Activated naive CD4-positive, alpha-beta T cell treated with anti-CD3 and anti-CD28 coated beads, Interleukin-2, amount 50 U/mL, for 16 hours (primary cell): ENCODE data around the gene CACNG6.
"Not testable (repeated sequence)": the region's sequence is repeated elsewhere in the genome, so short reads cannot be mapped to it uniquely, and the experiment has no call there.

Source experiments
- DNase-seq: peaks from one replicate; pipeline ENCODE4 v3.0.0-alpha.2; 2020

CACNG6 gene, protein sequence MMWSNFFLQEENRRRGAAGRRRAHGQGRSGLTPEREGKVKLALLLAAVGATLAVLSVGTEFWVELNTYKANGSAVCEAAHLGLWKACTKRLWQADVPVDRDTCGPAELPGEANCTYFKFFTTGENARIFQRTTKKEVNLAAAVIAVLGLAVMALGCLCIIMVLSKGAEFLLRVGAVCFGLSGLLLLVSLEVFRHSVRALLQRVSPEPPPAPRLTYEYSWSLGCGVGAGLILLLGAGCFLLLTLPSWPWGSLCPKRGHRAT

DNA sequence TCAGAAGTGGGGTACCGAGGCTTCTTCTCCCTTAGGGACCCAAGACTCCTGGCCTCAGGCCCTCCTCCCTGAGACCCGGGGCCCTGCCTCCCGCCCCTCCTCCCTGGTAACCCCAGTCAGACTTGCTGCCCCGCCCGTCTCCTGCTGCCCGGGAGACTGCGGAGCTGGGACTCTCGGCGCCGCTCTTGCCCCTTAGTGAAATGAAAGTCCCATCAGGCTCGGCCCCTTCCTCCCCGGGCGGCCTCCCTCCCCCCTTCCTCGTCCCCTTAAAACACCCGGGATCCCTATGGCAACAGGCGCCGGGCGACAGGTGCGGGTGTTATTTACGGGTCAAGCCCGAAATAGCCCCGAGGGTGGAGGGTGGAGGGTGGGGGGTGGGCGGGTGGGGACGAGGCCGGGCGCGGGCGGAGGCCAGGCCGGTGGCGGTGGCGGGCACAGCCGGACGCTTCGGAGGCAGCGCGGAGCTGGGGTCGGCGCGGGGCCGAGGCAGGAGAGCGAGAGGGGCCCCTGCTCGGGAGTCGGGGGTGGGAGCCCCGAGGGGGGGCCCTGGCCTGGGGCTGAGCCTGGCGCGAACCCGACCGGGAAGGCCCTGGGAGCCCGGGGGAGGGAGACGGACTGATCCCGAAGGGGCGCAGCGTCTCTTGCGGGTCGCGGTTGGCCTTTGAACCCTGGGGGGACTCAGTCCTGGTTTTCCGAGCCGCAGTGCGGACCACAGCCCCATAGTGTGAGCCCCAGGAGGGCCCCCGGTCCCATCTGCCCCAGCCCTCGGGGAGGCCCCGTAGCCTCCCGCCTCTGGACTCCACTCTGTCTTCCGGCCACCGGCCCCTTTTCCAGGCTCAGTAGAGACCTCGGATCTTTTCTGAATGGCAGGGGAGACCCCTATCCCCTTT, at the start of gene CACNG6:
CACNG6 (plus strand) TSS at position 414 of the 890 bp plus-strand sequence. CDS start 1,241 bp downstream, outside the sequence.
- DNase-seq = no peak

DNA sequence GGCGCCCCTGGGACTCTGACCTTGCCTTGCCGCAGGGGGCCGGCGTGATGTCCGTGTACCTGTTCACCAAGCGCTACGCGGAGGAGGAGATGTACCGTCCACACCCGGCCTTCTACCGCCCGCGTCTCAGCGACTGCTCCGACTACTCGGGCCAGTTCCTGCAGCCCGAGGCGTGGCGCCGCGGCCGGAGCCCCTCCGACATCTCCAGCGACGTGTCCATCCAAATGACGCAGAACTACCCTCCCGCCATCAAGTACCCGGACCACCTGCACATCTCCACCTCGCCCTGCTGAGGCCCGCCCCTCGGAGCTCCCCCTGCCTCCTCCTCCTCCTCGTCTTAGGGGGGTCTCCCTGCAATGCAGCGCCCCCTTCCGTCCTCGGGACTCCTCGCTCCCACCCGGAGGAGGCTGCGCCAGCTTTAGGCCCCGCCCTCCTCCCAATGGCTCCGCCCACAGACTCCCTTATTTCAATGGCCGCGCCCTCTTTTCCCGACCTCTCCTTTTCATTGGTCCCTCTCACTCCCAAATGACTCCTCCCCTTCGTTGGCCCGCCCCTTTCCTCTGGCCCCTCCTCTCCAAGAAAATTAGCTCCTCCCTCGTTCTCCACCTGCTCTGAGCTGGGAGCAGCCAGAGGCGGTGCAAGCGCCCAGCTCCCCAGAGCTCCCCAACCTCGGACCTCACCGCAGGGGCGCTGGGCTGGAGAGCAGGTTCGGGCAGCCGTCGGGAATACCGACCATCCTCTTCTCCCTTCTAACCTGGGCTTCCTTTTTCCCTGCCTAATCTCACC, 49.2 kb upstream of the CACNG6 start:
- no peak for DNase-seq

DNA sequence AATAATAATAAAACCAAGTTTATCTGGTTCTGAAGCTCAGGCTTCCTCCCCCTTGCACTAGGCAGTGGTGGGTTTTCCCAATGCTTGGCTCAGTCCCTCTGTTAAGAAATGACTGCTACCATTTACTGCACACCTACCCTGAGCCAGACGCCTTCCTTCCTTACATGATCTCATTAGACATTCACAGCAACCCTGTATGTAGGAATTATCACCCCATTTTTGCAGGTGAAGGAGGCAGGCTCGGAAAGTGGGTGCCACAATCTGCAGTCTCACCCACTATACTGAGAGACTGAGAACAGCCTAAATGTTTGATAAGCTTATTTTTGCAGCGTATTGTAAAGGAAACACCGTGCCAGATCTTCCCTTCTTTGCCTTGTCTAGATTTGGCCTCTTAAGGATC, 47.0 kb upstream of the CACNG6 start:
- DNase-seq = no peak

DNA sequence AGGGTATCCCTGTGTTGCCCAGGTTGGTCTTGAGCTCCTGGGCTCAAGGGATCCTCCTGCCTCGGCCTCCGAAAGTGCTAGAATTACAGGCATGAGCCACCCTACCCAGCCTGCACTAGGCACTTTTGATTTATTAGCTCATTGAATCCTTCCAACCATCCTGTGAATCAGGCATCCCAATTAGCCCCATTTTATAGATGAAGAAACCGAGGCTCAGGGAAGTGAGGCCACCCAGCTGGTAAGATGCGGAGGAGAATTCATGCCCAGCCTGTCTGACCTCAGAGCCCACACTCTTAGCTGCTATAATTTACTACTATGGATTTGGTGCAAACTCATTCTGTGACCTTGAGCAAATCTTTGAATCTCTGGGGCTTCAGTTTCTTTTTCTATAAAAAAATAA, 46.5 kb upstream of the CACNG6 start:
- no peak for DNase-seq

DNA sequence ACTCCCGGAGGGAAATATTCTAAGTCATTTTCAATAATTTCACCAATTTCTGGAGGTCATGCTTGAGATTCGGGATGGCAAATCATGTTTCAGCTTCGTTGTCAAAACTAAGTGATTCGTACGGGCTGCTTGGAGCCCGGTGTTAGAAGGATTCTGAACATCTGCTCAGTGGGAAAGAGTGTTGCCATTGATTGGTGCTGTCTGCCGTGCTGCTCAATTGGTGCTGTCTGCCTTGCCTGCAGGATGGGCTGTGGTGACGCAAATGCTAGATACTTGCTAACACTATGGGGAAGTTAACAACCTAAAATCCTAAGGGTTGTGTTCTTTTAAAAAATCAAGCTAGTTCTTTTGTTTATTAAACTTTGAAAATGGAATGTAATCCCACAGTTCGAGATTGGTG, 46.0 kb upstream of the CACNG6 start:
- no peak for DNase-seq

DNA sequence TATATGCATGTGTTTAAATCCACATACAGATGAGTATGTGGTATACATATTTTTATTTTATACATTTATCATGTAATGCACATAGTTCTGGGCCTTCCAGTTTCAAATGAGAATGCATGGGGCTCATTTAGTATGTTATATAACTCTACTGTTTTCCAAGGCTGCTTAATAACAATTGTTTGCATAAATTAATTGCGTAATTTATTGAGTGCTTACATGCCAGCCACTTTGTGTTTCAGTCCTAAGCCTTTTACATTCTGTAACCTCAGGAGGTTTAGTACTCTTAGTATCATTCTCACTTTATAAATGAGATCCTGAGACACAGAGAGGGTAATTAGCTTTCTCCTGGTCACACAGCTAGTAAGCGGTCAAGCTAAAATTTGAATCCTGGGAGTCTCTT, 45.4 kb upstream of the CACNG6 start:
- DNase-seq = no peak

DNA sequence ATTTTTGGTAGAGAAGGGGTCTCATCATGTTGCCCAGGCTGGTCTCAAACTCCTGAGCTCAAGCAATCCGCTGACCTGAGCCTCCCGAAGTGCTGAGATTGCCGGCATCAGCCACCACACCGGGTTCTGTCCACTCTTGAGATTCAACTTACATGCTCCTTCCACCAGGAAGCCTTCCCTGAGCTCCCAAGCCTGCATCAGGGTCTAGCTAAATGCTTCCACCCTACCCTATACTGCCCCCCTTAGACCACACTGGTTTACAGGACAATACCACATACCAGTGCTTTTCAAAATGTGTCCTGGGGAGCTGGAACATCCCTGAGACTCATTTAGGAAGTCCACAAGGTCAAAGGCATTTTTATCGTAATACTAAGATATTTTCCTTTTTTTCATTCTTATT, 43.8 kb upstream of the CACNG6 start:
- no peak for DNase-seq

DNA sequence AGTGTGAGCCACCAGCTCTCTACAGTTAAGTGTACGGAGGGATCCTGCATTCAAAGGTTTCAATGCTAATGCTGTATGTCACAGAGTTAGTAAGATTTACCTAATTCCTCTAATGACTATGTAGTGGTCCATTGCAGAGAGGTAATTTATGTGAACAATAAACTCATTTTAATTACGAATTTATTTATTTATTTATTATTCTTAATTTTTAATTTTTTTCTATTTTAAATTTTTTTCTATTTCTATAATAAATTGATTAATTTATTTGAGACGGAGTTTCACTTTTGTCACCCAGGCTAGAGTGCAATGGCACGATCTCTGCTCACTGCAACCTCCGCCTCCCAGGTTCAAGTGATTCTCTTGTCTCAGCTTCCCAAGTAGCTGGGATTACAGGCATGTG, 42.8 kb upstream of the CACNG6 start:
- not testable (repeated sequence) for DNase-seq

DNA sequence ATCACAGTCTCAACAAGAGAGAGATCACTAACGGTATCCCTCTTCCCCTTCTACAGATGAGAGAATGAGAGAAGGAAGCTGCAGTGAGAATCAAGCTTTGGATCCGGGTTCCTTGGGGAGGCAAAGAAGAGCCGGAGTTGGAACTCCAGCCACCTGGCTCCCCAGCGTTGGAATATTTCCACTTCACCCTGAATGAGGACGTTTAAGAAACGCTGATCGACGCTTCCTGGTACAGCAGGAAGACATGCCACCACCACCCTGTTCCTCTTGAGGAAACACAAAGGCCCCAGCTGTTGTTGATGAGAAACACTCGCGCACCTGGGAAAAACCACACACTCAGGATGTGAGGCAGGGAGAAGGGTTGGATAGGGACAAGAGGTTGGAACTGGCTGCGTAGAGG, 40.0 kb upstream of the CACNG6 start:
- no peak for DNase-seq

DNA sequence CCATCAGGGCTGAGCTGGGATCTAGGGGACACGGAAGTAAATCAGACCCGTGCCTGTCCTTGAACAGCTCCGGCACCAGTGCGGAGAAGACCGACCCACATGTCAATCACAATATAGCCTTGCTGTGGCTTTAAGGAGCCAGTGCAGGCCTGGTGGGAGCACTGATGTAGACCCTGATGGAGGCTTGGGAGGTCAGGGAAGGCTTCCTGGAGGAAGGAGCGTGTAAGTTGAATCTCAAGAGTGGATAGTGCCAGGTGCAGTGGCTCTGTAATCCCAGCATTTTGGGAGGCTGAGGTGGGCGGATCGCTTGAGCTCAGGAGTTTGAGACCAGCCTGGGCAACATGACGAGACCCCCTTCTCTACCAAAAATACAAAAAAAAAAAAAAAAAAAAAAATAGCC, 39.5 kb upstream of the CACNG6 start:
- DNase-seq = no peak

DNA sequence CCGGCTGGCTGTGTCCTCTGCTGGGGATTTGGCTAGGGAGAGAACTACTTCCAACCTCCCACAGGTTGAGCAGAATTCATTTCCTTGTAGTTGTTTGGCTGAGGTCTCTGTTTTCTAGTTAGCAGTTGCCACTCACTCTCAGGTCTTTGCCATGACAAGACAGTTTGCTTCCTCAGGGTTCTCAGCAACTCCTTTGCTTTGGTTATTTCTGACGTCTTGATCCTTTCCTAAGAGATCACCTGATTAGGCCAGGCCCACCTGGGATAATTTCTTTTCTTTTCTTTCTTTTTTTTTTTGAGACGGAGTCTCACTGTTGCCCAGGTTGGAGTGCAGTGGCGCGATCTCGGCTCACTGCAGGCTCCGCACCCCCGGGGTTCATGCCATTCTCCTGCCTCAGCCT, 38.1 kb upstream of the CACNG6 start:
- no peak for DNase-seq

DNA sequence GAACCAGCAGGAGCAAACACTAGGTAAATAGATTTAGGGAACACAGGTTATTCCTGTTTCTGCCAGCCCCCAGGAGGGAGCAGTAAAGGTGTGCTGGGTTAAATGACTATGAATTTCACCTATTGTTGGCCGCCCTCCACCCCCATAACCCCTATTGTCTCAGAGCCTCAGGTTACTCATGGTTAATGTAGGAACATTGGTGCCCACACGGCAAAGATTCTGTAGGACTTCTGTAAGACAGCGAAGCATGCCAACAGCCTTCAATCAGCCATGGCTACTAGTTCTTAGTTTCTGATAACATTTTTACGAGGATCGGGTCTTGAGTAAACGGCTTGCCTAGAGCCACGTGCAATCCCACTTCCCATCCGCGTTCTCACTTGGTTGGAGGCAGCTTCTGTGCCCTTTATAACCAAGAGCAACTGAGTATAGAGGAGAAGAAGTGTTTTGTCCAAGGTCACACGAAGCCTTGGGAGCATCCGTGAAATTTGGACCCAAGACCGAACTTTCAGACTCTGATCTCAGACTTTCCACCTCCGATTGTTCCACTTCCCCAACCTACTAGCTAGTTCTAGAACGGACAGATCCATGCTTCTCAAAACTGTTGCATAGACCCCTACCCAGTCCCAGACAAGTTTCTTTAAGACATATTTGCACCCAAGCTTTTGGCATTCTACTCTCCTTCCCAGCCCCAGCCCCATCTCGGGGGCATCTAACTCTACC, 33.8 kb upstream of the CACNG6 start:
- DNase-seq = no peak

DNA sequence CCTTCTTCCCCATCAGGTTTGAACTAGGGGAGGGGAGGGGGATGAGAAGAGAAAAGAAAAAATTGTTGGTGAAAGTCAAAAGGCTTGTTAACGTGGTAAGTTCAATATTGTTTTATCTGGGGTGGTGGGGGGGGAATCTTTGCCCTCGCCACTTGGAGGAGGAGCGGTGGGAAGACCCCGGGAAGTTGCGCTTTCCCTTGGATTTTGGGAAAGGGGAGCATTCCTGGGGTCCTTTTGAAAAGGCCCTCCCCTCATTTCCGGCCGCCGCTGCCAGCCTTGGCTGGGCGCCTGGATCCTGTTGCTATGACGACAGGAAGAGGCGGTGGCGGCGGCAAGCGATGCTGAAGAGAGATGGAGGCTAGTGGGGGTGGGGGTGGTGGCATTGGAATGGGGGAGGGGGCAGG, 33.3 kb upstream of the CACNG6 start:
- DNase-seq = no peak

DNA sequence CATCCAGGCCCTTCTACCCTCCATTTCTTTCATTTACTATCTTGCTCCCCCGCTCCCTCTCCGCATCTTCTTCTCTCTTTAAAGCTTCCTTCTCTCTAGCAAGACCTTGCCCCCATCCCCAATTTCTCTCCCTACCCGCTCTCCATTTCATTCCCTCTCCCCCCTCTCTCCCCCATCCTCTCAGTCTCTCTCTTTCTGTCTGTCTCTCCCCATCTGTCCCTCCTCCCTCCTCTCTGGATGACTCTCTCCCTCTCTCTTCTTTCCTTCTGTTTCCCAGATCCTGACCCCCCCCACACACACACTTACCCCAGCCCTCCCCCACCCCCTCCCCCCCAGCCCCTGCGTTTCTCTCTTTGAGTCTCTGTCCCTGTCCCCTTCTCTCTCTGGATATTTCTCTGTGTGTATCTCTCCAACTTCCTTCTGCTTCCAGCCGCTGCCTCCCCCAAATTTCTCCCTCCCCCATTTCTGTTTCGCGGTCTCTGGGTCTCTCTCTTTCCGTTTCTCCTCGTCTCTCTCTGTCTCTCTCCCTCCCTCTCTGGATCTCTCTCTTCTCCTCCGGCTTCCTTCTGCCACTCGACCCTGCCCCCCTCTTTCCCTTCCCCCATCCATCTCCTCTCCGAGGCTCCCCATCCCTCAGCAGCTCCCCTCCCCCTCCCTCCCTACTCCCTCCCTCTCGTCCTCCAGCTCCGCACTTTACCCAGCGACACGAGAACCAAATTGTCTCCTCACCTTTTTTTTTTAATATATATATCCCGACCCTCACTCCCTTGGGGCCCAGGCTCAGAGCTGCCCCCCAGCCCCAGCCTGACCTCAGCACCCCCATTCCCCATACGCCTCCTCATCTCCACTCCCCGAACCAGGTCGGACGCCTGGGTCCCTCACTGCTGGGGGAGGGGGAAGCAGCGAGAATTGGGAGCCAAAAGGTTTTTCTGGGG, 32.3 kb upstream of the CACNG6 start:
- no peak for DNase-seq

DNA sequence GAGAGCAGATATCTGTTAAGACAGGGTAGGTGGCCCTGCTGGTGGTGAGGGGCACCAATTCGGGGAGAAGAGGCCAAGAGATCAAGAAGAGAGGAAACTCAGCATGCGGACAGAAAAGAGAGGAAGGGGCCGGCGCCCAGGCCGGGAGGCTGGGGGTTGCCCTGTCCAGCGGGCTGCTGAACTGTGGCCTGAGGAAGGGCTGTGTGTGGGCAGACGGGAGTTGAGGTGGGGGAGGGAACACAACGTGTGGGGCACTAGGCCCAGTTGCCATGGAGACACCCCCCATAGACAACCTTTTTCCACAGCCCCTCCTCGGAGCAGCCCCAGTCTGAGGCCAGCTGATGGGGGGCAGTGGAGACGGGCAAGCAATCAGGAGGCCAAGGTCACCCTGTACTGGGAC, 31.2 kb upstream of the CACNG6 start:
- DNase-seq = no peak

DNA sequence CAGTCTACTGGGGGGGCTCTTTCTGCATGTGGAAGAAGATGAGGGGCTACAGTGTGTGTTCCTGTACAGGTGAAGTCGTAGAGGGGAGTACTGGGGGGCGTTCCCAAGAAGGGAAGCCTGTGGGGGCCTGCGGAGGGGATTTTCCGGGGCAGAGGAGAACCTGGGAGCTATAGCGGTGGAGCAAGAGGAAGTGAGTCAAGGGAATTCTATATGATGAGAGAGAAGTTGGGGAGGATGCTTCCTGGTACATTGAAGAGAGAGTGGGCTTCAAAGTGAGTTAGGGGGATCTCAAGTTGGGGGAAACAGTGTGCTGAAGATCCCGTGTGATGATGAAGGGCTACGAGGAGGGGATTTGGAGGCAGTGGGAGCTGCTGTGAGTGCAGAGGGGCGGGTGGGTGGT, 30.6 kb upstream of the CACNG6 start:
- no peak for DNase-seq

DNA sequence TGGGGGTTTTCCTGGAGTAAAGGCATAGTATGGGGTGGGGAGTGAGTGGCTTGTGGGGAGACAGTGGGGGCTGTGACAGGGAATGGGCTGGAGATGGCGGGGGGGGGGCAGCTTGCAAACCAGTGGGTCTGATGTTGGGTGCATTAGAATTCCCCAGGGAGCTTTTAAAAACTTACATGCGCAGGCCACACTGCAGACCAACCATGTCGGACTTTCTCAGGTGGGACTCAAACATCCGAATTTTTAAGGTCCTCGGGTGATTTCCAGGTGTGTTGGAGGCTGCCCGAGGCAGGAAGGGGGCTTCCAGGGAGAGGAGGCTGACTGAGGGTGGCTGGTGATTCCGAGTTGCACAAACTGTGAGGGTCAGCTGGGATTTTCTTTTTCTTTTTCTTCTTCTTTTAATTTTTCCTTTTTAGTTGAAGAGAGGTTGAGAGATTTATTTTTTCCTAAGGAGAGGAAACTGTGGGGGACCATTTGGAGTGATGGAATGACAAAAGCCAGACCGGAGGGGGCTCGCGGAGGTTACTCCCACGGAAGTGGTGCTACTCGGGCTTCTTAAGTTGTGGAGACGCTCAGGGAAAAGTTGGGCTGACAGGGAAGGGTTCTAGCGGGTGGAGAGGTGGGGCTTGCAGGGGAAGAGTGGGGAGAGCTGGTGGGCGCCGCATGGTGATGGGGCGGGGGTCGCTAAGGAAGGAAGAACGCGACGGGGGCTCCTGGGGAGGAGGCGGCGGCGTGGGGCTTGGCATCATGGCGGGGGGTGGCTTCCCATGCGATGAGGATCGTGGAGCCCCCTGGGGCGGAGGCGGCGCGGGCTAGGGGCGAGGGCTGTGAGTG, 29.7 kb upstream of the CACNG6 start:
- no peak for DNase-seq

DNA sequence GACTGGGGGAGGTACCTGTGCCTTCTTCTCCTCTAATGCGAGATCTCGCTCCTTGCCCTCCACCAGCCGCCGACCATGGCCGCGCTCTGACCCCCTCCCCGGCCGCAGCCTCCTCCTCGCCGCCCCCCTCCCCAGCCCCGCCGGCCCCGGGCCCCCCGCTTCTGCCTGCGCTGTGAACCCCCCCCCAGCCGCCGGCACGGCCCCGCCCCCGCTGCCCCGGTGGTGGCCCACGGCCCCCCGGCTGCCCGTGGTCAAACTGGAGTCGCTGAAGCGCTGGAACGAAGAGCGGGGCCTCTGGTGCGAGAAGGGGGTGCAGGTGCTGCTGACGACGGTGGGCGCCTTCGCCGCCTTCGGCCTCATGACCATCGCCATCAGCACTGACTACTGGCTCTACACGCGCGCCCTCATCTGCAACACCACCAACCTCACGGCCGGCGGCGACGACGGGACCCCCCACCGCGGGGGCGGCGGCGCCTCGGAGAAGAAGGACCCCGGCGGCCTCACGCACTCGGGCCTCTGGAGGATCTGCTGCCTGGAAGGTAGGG, 28.5 kb upstream of the CACNG6 start, which contains the start of gene CACNG8:
CACNG8 (plus strand) TSS at position 51 of the 545 bp plus-strand sequence.
- no peak for DNase-seq

DNA sequence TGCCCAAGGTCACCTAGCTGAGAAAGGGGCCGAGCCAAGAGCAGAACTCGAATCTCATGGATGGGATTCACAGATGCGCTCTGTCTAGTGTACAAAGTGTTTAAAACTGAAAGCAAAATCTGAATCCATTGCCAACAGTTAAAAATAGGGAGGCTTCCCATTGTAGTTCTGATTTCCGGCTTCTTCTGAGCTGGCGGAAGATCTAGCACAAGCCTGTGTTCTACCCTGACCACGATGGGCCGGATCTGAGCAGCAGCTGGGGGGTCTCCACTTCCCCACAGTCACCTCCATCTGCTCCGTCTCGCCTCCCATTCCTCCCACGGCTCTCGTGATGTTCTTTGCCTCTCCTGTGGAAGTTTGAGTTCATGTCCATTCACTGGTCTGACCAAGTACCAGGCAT, 26.3 kb upstream of the CACNG6 start:
- no peak for DNase-seq

DNA sequence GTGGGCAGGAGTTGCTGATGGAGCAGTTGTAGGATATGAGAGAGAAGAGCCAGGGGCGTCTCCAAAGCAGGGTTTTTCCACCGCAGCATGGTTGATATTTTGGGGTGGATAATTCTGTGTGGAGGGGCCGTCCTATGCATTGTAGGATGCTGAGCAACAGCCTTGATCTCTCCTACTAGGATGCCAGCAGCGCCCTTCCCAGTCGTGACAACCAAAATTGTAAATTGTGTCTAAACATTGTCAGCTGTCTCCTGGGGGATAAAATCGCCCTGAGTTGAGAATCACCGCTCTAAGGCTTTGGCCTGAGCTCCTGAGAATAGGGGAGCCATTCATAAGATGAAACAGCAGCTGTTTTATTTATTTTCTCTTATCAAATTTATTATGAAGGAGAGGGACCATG, 24.5 kb upstream of the CACNG6 start:
- no peak for DNase-seq
